K562 (cell line): ENCODE results near the gene CHEK2. TPM values are rescaled to one million over a fixed set of nuclear protein-coding genes. Genes with fewer than 3 reads are reported as not detected.

Source experiments
- AFF4 ChIP-seq: sonication (generic); formaldehyde crosslinking; IDR thresholded peaks from 2 replicates; pipeline ENCODE4 v1.8.0; 2023; ENCODE audit warnings: mild to moderate bottlenecking, missing genetic modification reagents
- FOS ChIP-seq: IDR thresholded peaks from 3 replicates; pipeline ENCODE4 v1.6.1; 2011; ENCODE audit not compliant: insufficient read length; ENCODE audit errors: extremely low read depth
- GTF2B ChIP-seq: IDR thresholded peaks from 2 replicates; pipeline ENCODE4 v1.6.1; 2011; ENCODE audit not compliant: insufficient read length; ENCODE audit errors: extremely low read depth
- HCFC1 ChIP-seq: IDR thresholded peaks from 2 replicates; pipeline ENCODE4 v1.6.1; 2012; ENCODE audit warnings: low read depth, low read length, improper control_type of control experiment
- HNRNPK ChIP-seq: fragments of 200-400 bp; formaldehyde crosslinking; IDR thresholded peaks from one replicate; pipeline ENCODE4 v1.6.1; 2018; ENCODE audit warnings: mild to moderate bottlenecking, low read depth, low read length; ENCODE audit not compliant: poor library complexity, severe bottlenecking
- MYNN ChIP-seq, 2 experiments: sonication (generic); formaldehyde crosslinking in 1 of 2; IDR thresholded peaks; 2 replicates each; pipeline versions ENCODE4 v1.5.0 to v1.6.1; 2016 to 2020; ENCODE audit warnings: antibody characterized with exemption in 1 of 2, missing genetic modification reagents in 1 of 2
- NBN ChIP-seq: fragments of 450-650 bp; IDR thresholded peaks from 2 replicates; pipeline ENCODE4 v1.6.1; 2016; ENCODE audit warnings: low read depth, mild to moderate bottlenecking
- RBM22 ChIP-seq: fragments of 200-400 bp; formaldehyde crosslinking; IDR thresholded peaks from 2 replicates; pipeline ENCODE4 v1.6.1; 2018; ENCODE audit warnings: low read length, low read depth; ENCODE audit not compliant: poor library complexity, severe bottlenecking
- SMAD4 ChIP-seq: fragments of 250-450 bp; sonication (Bioruptor Pico); conservative IDR thresholded peaks from 2 replicates; pipeline ENCODE4 v1.8.0; 2021; ENCODE audit warnings: inconsistent platforms, mild to moderate bottlenecking, moderate library complexity
- STAT6 ChIP-seq: sonication (generic); formaldehyde crosslinking; IDR thresholded peaks from 2 replicates; pipeline ENCODE4 v1.8.1; 2023; ENCODE audit warnings: mild to moderate bottlenecking, missing genetic modification reagents
- TCF7L2 ChIP-seq: fragments of 150-350 bp; IDR thresholded peaks from 2 replicates; pipeline ENCODE4 v1.6.1; 2016; ENCODE audit warnings: low read depth, mild to moderate bottlenecking, low read length, moderate library complexity
- USF2 ChIP-seq: sonication (generic); formaldehyde crosslinking; IDR thresholded peaks from 2 replicates; pipeline ENCODE4 v1.5.0; 2020; ENCODE audit warnings: missing genetic modification reagents
- VEZF1 ChIP-seq: fragments of 200-800 bp; sonication (Bioruptor generic); IDR thresholded peaks from 2 replicates; pipeline ENCODE4 v1.6.1; 2017; ENCODE audit warnings: missing genetic modification characterization, missing compliant biosample characterization
- polyA plus RNA-seq, 8 experiments: library from polyadenylated mRNA; depleted of rRNA in 4 of 8; stranded (reverse) in 5 of 8; unstranded in 3 of 8; fragments of >200 nt; fragmentation: Nextera tagmentation in 2 of 8; fragmentation: Illumina TruSeq in 1 of 8; extraction: Ambion mirVana in 2 of 8; extraction: Trizol in 1 of 8; gene quantifications; 2 replicates each; pipeline versions ENCODE4 v1.2.1 to v1.2.3, GENCODE V29; 2011 to 2014; ENCODE audit warnings: inconsistent platforms in 1 of 8, missing spikeins in 1 of 8
- total RNA-seq, 7 experiments: library from RNA; depleted of rRNA in 6 of 7; stranded (reverse); fragments of >200 nt in 6 of 7; fragmentation: Illumina TruSeq in 2 of 7; extraction: Trizol in 2 of 7; gene quantifications; 2 replicates each; pipeline versions ENCODE4 v1.2.1 to v1.2.3, GENCODE V29; 2011 to 2021; ENCODE audit warnings: low replicate concordance in 1 of 7

CHEK2 gene
- total and polyA plus RNA-seq, 9 of the 15 experiments (the other 6 are each of a cell fraction or from before 2014, with no cell fraction given): 28.7 to 102 (median 58.0) TPM

- TF ChIP-seq USF2 (CRISPR knock-in tag): 0 out of 2 replicates have a peak, but pooled peaks have one; percentile 34
- TF ChIP-seq HCFC1: peak; percentile 96
- TF ChIP-seq MYNN (IDR thresholded peaks at IDR 0.05): 0 out of 2 replicates have a peak, but pooled peaks have one; percentile 7
- no peak for TF ChIP-seq MYNN (CRISPR knock-in tag; IDR thresholded peaks at IDR 0.05)
- TF ChIP-seq AFF4: 0 out of 2 replicates have a peak, but pooled peaks have one; percentile 53
- no peak for TF ChIP-seq TCF7L2
- no peak for TF ChIP-seq HNRNPK
- peak; percentile 80; the same call in 1 of the 2 replicates for TF ChIP-seq VEZF1 (CRISPR knock-in tag)
- TF ChIP-seq STAT6: no peak
- no peak for TF ChIP-seq RBM22
- TF ChIP-seq FOS: peak; percentile 92
- TF ChIP-seq GTF2B: no peak
- no peak for TF ChIP-seq NBN
- no peak; the same call in 1 of the 2 replicates for TF ChIP-seq SMAD4 (CRISPR knock-in tag)
Measured at GRCh38 chr22:28741785-28742561, at the start of gene CHEK2, which contains the start of gene HSCB (continued).
